ENCODE results near the gene C6orf136.
A peak's percentile ranks its signal among the peaks of the same experiment; 100 is the strongest.
"Not testable (repeated sequence)": the region's sequence is repeated elsewhere in the genome, so short reads cannot be mapped to it uniquely, and the experiment has no call there.

The C6orf136 gene

GRCh38 chr6:30657922-30658321 is 11.0 kb downstream of the C6orf136 start:
- DNase-seq: not testable (repeated sequence)

GRCh38 chr6:30664994-30665767 is 18.2 kb downstream of the C6orf136 start:
- DNase-seq: no peak

GRCh38 chr6:30666300-30666699 is 19.4 kb downstream of the C6orf136 start:
- DNase-seq: not testable (repeated sequence)

- DNase-seq: no peak
These were observed 24.0 kb downstream of the C6orf136 start for GRCh38 chr6:30670760-30671527.

GRCh38 chr6:30672445-30673253 is 25.7 kb downstream of the C6orf136 start, which contains the start of gene DHX16:
DHX16 (minus strand) TSS chr6:30673006; CDS start chr6:30672841, 165 bp downstream.
- DNase-seq: peak; percentile 98

GRCh38 chr6:30676660-30677285 is 29.8 kb downstream of the C6orf136 start:
- no peak for DNase-seq

- peak; percentile 68 for DNase-seq
These were observed 32.2 kb downstream of the C6orf136 start for GRCh38 chr6:30678964-30679726.

- no peak for DNase-seq
These were observed 33.0 kb downstream of the C6orf136 start for GRCh38 chr6:30679765-30680535.

- DNase-seq: no peak
These were observed 34.8 kb downstream of the C6orf136 start for GRCh38 chr6:30681766-30682142.

GRCh38 chr6:30682143-30683117 is 35.5 kb downstream of the C6orf136 start:
- DNase-seq: peak; percentile 95

GRCh38 chr6:30683183-30683979 is 36.4 kb downstream of the C6orf136 start:
- DNase-seq: no peak

- DNase-seq: no peak
These were observed 37.0 kb downstream of the C6orf136 start for GRCh38 chr6:30683980-30684338.

- DNase-seq: peak; percentile 42
These were observed 37.6 kb downstream of the C6orf136 start for GRCh38 chr6:30684386-30685156.

GRCh38 chr6:30685157-30686008 is 38.5 kb downstream of the C6orf136 start:
- peak; percentile 25 for DNase-seq

GRCh38 chr6:30686009-30686907 is 39.3 kb downstream of the C6orf136 start, which contains the start of gene PPP1R18:
PPP1R18 (minus strand) TSS chr6:30686645; CDS start chr6:30686018, 627 bp downstream.
- peak; percentile 67 for DNase-seq

Measured in fibroblast of skin of abdomen (primary cell).